Stimulated activated naive CD4-positive, alpha-beta T cell treated with Interleukin-2 at 50 U/mL for 16 hours (primary cell): ENCODE measurements around the gene IRX2.

Source experiments
- DNase-seq: peaks from one replicate; lab custom pipeline; 2025; lab: John Stamatoyannopoulos, UW

IRX2 gene

GRCh38 chr5:2718115-2718514 is 33.4 kb downstream of the IRX2 start:
- no peak for DNase-seq

GRCh38 chr5:2715856-2716255 is 35.6 kb downstream of the IRX2 start:
- no peak for DNase-seq

GRCh38 chr5:2714805-2715204 is 36.7 kb downstream of the IRX2 start:
- DNase-seq: no peak

GRCh38 chr5:2714026-2714425 is 37.5 kb downstream of the IRX2 start:
- DNase-seq: no peak

GRCh38 chr5:2711446-2712425 is 39.7 kb downstream of the IRX2 start:
- no peak for DNase-seq

GRCh38 chr5:2710910-2711309 is 40.6 kb downstream of the IRX2 start:
- DNase-seq: no peak

GRCh38 chr5:2709976-2710689 is 41.3 kb downstream of the IRX2 start:
- no peak for DNase-seq

GRCh38 chr5:2708751-2709150 is 42.7 kb downstream of the IRX2 start:
- DNase-seq: no peak

GRCh38 chr5:2708132-2708531 is 43.3 kb downstream of the IRX2 start:
- DNase-seq: no peak

- no peak for DNase-seq
Observed at GRCh38 chr5:2705861-2706260, 45.6 kb downstream of the IRX2 start.

- DNase-seq: no peak
Observed at GRCh38 chr5:2704806-2705645, 46.5 kb downstream of the IRX2 start.

- no peak for DNase-seq
Observed at GRCh38 chr5:2704111-2704510, 47.4 kb downstream of the IRX2 start.

GRCh38 chr5:2703615-2704014 is 47.9 kb downstream of the IRX2 start:
- DNase-seq: no peak

GRCh38 chr5:2703041-2703440 is 48.4 kb downstream of the IRX2 start:
- DNase-seq: no peak

- DNase-seq: no peak
Observed at GRCh38 chr5:2702096-2702879, 49.2 kb downstream of the IRX2 start.

GRCh38 chr5:2701592-2701991 is 49.9 kb downstream of the IRX2 start:
- no peak for DNase-seq

GRCh38 chr5:2700876-2701275 is 50.6 kb downstream of the IRX2 start:
- no peak for DNase-seq

- DNase-seq: no peak
Observed at GRCh38 chr5:2699686-2700085, 51.8 kb downstream of the IRX2 start.

GRCh38 chr5:2699231-2699630 is 52.2 kb downstream of the IRX2 start:
- DNase-seq: no peak

- no peak for DNase-seq
Observed at GRCh38 chr5:2698581-2698980, 52.9 kb downstream of the IRX2 start.

- no peak for DNase-seq
Observed at GRCh38 chr5:2697446-2698200, 53.9 kb downstream of the IRX2 start.
